ENCODE measurements around the gene KLC4. TPM values are rescaled to one million over a fixed set of nuclear protein-coding genes. Genes with fewer than 3 reads are reported as not detected.

Gene KLC4
- total RNA-seq (2022; extraction: Qiagen RNA extraction; ENCODE audit: low read depth), result 5.6 to 8.1 TPM (median 7.2 TPM) in 5 replicates

GRCh38 chr6:43059168-43060033, at the start of gene KLC4, which contains the start of gene MRPL2:
Gene KLC4 (plus strand): TSS chr6:43059631. CDS start chr6:43061336, 1,705 bp downstream.
Gene MRPL2 (minus strand): TSS chr6:43059434. CDS start chr6:43059381, 53 bp downstream.

GRCh38 chr6:43013843-43014433, 45.5 kb upstream of the KLC4 start, which contains the start of the genes KLHDC3 and MEA1:
Gene KLHDC3 (plus strand): TSS chr6:43014249. CDS start chr6:43017193, 2,944 bp downstream.
Gene MEA1 (minus strand): TSS chr6:43013946. CDS start chr6:43013813, 133 bp downstream.

GRCh38 chr6:43021270-43022047, 38.0 kb upstream of the KLC4 start, which contains the start of gene RRP36:
Gene RRP36 (plus strand): TSS chr6:43021623. CDS start chr6:43021655, 32 bp downstream.

GRCh38 chr6:43053545-43054205, 5.8 kb upstream of the KLC4 start, which contains the start of gene CUL7:
Gene CUL7 (minus strand): TSS chr6:43053851. CDS start chr6:43052788, 1,063 bp downstream.

GRCh38 chr6:43075670-43076463, 16.4 kb downstream of the KLC4 start, which contains the start of gene PTK7:
Gene PTK7 (plus strand): TSS chr6:43076314. CDS start chr6:43076489, 175 bp downstream.

Other genes with a start within 250 kb of the KLC4 start
- gene RPL7L1, start 180.0 kb upstream of the KLC4 start, total RNA-seq (2022; extraction: Qiagen RNA extraction; ENCODE audit: low read depth), result 68.4 to 100 TPM (median 71.5 TPM) in 5 replicates
- gene PTCRA, start 143.6 kb upstream of the KLC4 start, total RNA-seq (2022; extraction: Qiagen RNA extraction; ENCODE audit: low read depth), result not detected in 5 replicates
- 36.6 to 45.7 TPM (median 42.7 TPM) in 5 replicates for gene CNPY3, start 130.2 kb upstream of the KLC4 start, total RNA-seq (2022; extraction: Qiagen RNA extraction; ENCODE audit: low read depth)
- 0.18 to 0.24 TPM (median 0.19 TPM) in 3 of 5 replicates, not detected in the others for gene GNMT, start 98.9 kb upstream of the KLC4 start, total RNA-seq (2022; extraction: Qiagen RNA extraction; ENCODE audit: low read depth)
- gene PEX6, start 80.5 kb upstream of the KLC4 start, total RNA-seq (2022; extraction: Qiagen RNA extraction; ENCODE audit: low read depth), result 5.0 to 9.2 TPM (median 7.5 TPM) in 5 replicates
- 25.0 to 28.8 TPM (median 26.9 TPM) in 5 replicates for gene PPP2R5D, start 75.1 kb upstream of the KLC4 start, total RNA-seq (2022; extraction: Qiagen RNA extraction; ENCODE audit: low read depth)
- 90.8 to 113 TPM (median 93.1 TPM) in 5 replicates for gene MEA1, start 45.7 kb upstream of the KLC4 start, total RNA-seq (2022; extraction: Qiagen RNA extraction; ENCODE audit: low read depth)
- 26.1 to 32.1 TPM (median 30.4 TPM) in 5 replicates for gene KLHDC3, start 45.4 kb upstream of the KLC4 start, total RNA-seq (2022; extraction: Qiagen RNA extraction; ENCODE audit: low read depth)
- gene RRP36, start 38.0 kb upstream of the KLC4 start, total RNA-seq (2022; extraction: Qiagen RNA extraction; ENCODE audit: low read depth), result 67.5 to 87.2 TPM (median 72.5 TPM) in 5 replicates
- gene CUL7, start 5.8 kb upstream of the KLC4 start, total RNA-seq (2022; extraction: Qiagen RNA extraction; ENCODE audit: low read depth), result 5.9 to 8.0 TPM (median 7.1 TPM) in 5 replicates
- gene MRPL2, start 197 bp upstream of the KLC4 start, total RNA-seq (2022; extraction: Qiagen RNA extraction; ENCODE audit: low read depth), result 55.2 to 71.0 TPM (median 62.7 TPM) in 5 replicates
- 4.1 to 5.1 TPM (median 4.4 TPM) in 5 replicates for gene PTK7, start 16.7 kb downstream of the KLC4 start, total RNA-seq (2022; extraction: Qiagen RNA extraction; ENCODE audit: low read depth)
- gene SRF, start 111.6 kb downstream of the KLC4 start, total RNA-seq (2022; extraction: Qiagen RNA extraction; ENCODE audit: low read depth), result 12.3 to 18.7 TPM (median 17.9 TPM) in 5 replicates
- 6.8 to 8.8 TPM (median 8.4 TPM) in 5 replicates for gene CUL9, start 122.6 kb downstream of the KLC4 start, total RNA-seq (2022; extraction: Qiagen RNA extraction; ENCODE audit: low read depth)
- 68.6 to 103 TPM (median 100 TPM) in 5 replicates for gene DNPH1, start 169.8 kb downstream of the KLC4 start, total RNA-seq (2022; extraction: Qiagen RNA extraction; ENCODE audit: low read depth)
- 0.03 to 0.09 TPM (median 0.06 TPM) in 4 of 5 replicates, not detected in the other for gene TTBK1, start 183.8 kb downstream of the KLC4 start, total RNA-seq (2022; extraction: Qiagen RNA extraction; ENCODE audit: low read depth)
- not detected in 5 replicates for gene SLC22A7, start 238.6 kb downstream of the KLC4 start, total RNA-seq (2022; extraction: Qiagen RNA extraction; ENCODE audit: low read depth)
- gene CRIP3, start 249.2 kb downstream of the KLC4 start, total RNA-seq (2022; extraction: Qiagen RNA extraction; ENCODE audit: low read depth), result 0.42 to 1.0 TPM (median 0.66 TPM) in 5 replicates